Activated naive CD8-positive, alpha-beta T cell treated with anti-CD3 and anti-CD28 coated beads, Interleukin-2, amount 10 ng/mL, durations not matched to agents 7 days and 5 days (primary cell): ENCODE results near the gene C1orf105. TPM values are rescaled to one million over a fixed set of nuclear protein-coding genes. Genes with fewer than 3 reads are reported as not detected.
A peak's percentile ranks its signal among the peaks of the same experiment; 100 is the strongest.

Experiments used
- ATAC-seq: fragments of 150-1000 bp; cut with Tn5 transposase; one replicate; pipeline ENCODE4 v1.10.0; 2021; ENCODE audit warnings: low read depth, moderate library complexity
- POLR2A ChIA-PET: fragments of 350-600 bp; sonication (Branson Sonifier 250); formaldehyde crosslinking; loops from one replicate; lab custom pipeline; 2021; ENCODE audit warnings: antibody characterized with exemption; lab: Charles Lee
- DNase-seq: peaks from one replicate; pipeline ENCODE4 v3.0.0; 2021
- H3K27ac Mint-ChIP-seq: one replicate; pipeline ENCODE4 v1.8.0; 2022; ENCODE audit warnings: mild to moderate bottlenecking, mixed read lengths
- H3K27me3 Mint-ChIP-seq: one replicate; pipeline ENCODE4 v1.8.0; 2022; ENCODE audit warnings: mild to moderate bottlenecking, moderate library complexity, mixed read lengths
- H3K36me3 Mint-ChIP-seq: one replicate; pipeline ENCODE4 v1.8.0; 2021; ENCODE audit warnings: mild to moderate bottlenecking, mixed read lengths
- H3K4me1 Mint-ChIP-seq: one replicate; pipeline ENCODE4 v1.8.0; 2021; ENCODE audit warnings: mixed read lengths
- H3K4me3 Mint-ChIP-seq: one replicate; pipeline ENCODE4 v1.8.0; 2022; ENCODE audit warnings: mild to moderate bottlenecking, moderate library complexity, mixed read lengths
- H3K9me3 Mint-ChIP-seq: one replicate; pipeline ENCODE4 v1.8.0; 2021; ENCODE audit warnings: mixed read lengths
- total RNA-seq, 2 experiments: library from RNA; stranded (reverse); gene quantifications; one replicate each; pipeline ENCODE4 v1.2.3, GENCODE V29; 2021

The C1orf105 gene
- total RNA-seq, 2 experiments from 2014 or later = not detected

DNA sequence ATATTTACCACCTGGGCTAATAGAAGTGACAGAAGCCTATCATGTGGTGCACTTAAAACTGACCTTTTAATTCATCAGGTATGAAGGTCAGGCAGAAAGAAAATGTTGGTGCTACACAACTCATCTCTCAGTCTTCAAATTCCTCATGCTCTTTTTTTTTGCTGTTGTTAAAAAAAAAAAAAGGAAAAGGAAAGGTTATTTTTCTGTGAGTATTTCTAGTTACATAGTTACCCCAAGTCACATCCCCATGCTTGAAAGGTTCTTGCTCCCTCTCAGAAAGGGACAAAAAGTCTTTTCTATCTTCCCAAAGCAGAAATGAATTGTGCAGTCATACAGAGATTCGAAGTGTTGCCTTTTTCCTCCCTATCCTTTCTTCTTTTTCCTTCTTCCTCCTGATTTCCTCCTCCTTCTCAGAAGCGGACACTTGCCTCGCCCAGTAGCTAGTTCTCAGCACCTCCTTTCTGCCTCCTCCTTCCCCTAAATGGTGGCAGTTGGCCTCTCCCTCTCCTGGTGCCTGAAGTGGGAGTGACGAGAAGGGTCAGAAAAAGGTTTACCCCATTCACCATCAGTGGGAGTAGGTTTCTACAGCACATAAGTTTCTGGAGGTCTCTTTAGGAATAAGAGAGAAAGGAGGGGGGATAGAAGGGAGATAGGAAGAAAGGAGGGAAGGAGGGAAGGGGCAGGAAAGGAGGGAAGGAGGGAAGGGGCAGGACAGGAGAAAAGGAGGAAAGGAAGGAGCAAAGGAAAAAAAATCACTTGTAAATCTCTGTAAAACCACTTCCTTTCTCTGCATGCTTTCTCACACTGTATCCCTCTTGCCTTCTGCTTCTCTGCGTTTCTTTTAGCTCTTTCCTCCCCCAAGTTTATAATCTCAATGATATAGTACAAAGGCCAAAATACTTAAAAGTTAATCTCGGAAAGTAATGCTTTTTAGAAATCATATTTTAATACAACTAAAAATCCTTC is 20.4 kb upstream of the C1orf105 start:
- peak overlapping the region; percentile 52 for H3K27ac Mint-ChIP-seq
- POLR2A ChIA-PET = interaction anchor here (0.8 to 1.8 kb wide), 3 partner anchors 19 to 41 kb away, joined by 3 to 5 read pairs (median 4); no protein-coding TSS in a partner anchor
- no peaks in the 10 kb centered on the region for H3K27me3 Mint-ChIP-seq
- ATAC-seq = no peak
- peaks cover 44% of the 10 kb centered on the region for H3K4me1 Mint-ChIP-seq
- peak overlapping the region; percentile 34 for H3K4me3 Mint-ChIP-seq
- H3K9me3 Mint-ChIP-seq = no peaks in the 10 kb centered on the region
- peaks cover 1% of the 10 kb centered on the region for H3K36me3 Mint-ChIP-seq
- DNase-seq = no peak

DNA sequence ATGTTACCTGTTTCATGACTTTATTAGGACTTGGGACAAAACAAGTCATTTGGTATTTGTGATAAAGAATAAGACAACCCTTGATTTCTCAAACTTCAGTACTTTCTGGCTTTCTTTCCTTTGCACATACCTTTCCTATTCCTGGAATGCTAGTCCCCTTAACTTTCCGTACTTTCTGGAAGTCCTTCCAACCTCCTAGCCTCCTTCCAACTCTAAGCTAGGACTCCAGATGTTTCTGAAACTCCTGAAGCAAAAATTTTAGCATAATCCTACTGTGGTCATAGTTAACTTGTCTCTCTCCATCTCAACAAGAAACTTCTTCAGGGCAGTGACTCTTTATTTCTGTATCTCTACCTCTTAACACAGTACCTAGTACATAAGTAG is 19.8 kb upstream of the C1orf105 start:
- ATAC-seq (no peak), DNase-seq (no peak)
- Mint-ChIP-seq H3K4me3 (no peak overlapping the region), H3K27ac (no peak overlapping the region), H3K4me1 (peaks cover 41% of the 10 kb centered on the region), H3K9me3 (no peaks in the 10 kb centered on the region), H3K27me3 (no peaks in the 10 kb centered on the region), H3K36me3 (peaks cover 1% of the 10 kb centered on the region)
- POLR2A ChIA-PET = interaction anchor here (0.8 kb wide), 1 partner anchor 42 kb away, joined by 3 read pairs; no protein-coding TSS in a partner anchor

- H3K36me3 Mint-ChIP-seq = peaks cover 1% of the 10 kb centered on the region
- H3K4me1 Mint-ChIP-seq = peaks cover 41% of the 10 kb centered on the region
- POLR2A ChIA-PET = no interaction called here
- H3K27me3 Mint-ChIP-seq = no peaks in the 10 kb centered on the region
- DNase-seq = no peak
- H3K9me3 Mint-ChIP-seq = no peaks in the 10 kb centered on the region
- H3K27ac Mint-ChIP-seq = no peak overlapping the region
- H3K4me3 Mint-ChIP-seq = no peak overlapping the region
- ATAC-seq = no peak
Measured at GRCh38 chr1:172401477-172401876, 19.0 kb upstream of the C1orf105 start.

DNA sequence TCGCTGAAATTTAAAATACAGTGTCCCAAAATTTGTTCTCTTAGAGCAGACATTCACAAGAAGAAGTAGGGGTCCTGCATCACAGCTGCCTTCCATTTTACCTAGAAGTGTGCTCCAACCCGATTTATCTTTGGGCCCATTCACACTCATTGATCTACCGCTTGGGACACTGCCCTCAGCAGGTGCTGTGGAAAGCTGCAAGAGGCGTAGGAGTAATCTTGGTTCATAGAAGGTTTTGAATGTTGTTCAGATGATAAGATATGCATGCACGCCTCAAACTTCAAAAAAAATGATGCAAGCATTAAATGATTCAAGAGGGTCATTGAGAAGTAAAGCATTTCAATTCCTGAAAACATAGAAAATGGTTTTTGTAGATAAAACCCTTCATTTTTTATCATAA is 18.6 kb upstream of the C1orf105 start:
- H3K27ac Mint-ChIP-seq = no peak overlapping the region
- POLR2A ChIA-PET = no interaction called here
- H3K27me3 Mint-ChIP-seq = no peaks in the 10 kb centered on the region
- no peak overlapping the region for H3K4me3 Mint-ChIP-seq
- no peaks in the 10 kb centered on the region for H3K9me3 Mint-ChIP-seq
- no peak for ATAC-seq
- peaks cover 1% of the 10 kb centered on the region for H3K36me3 Mint-ChIP-seq
- no peak for DNase-seq
- H3K4me1 Mint-ChIP-seq = peaks cover 41% of the 10 kb centered on the region

DNA sequence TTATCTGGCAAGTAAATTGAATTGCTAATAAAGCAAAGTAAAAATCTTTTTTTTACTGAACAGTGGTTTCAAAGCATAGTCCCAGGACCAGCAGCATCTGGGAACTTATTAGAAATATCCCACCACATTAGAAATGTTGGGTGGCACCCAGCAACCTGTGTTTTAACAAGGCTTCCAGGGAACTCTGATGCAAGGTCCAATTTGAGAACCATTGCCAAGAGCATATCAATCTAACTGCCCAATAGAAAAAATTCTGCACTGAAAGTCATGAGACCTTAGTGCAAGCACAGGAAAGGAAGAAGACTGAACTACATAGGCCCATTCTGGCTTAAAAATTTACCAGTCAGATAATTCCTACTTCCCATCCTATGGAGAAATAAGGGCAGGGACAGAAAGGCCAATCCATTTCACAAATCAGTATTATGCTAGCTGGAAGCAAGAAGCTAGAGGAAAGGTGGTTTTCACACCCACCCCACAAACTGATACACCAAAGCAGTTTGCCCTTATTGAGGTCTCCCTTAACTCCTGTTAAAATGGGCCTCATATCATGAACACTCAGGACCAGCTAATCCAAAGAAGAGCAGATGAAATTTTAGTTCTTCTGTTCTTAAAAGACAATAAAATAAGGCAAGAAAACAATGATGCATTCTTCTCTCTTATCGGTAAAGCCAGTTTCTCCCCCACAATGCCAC is 17.5 kb upstream of the C1orf105 start:
- Mint-ChIP-seq H3K9me3 (no peaks in the 10 kb centered on the region), H3K36me3 (no peaks in the 10 kb centered on the region), H3K27me3 (no peaks in the 10 kb centered on the region), H3K27ac (no peak overlapping the region), H3K4me3 (no peak overlapping the region), H3K4me1 (peaks cover 38% of the 10 kb centered on the region)
- no peak for ATAC-seq
- DNase-seq = no peak
- POLR2A ChIA-PET = no interaction called here

DNA sequence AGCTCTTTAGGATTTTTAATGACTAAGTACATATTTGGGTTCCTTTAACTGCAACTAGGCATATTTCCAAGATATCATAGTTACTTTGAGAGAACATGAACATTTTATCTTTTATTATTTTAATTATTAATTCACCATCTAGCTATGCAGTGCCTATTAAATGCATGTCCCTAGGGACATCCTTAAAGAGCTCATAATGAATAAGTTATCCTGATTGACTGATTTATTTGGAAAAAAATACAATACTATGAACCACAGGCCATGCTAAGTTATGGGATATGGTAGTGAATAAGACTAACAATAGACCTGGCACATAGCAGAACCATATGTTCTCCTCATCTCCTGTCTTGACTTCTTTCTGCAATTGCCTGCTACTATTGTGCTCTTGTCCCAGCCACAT is 16.4 kb upstream of the C1orf105 start:
- peaks cover 27% of the 10 kb centered on the region for H3K4me1 Mint-ChIP-seq
- H3K9me3 Mint-ChIP-seq = no peaks in the 10 kb centered on the region
- H3K27ac Mint-ChIP-seq = no peak overlapping the region
- no peaks in the 10 kb centered on the region for H3K36me3 Mint-ChIP-seq
- DNase-seq (no peak), ATAC-seq (no peak)
- no peaks in the 10 kb centered on the region for H3K27me3 Mint-ChIP-seq
- H3K4me3 Mint-ChIP-seq = no peak overlapping the region
- POLR2A ChIA-PET = no interaction called here

- DNase-seq (no peak), ATAC-seq (no peak)
- no peak overlapping the region for H3K27ac Mint-ChIP-seq
- no peaks in the 10 kb centered on the region for H3K36me3 Mint-ChIP-seq
- POLR2A ChIA-PET = no interaction called here
- no peaks in the 10 kb centered on the region for H3K27me3 Mint-ChIP-seq
- no peaks in the 10 kb centered on the region for H3K9me3 Mint-ChIP-seq
- H3K4me1 Mint-ChIP-seq = peaks cover 9% of the 10 kb centered on the region
- H3K4me3 Mint-ChIP-seq = no peak overlapping the region
Measured at GRCh38 chr1:172405912-172406311, 14.6 kb upstream of the C1orf105 start.

GRCh38 chr1:172406968-172407367 is 13.5 kb upstream of the C1orf105 start:
- H3K27ac Mint-ChIP-seq = no peak overlapping the region

GRCh38 chr1:172408958-172409357 is 11.5 kb upstream of the C1orf105 start:
- Mint-ChIP-seq H3K4me3 (no peak overlapping the region), H3K27me3 (no peaks in the 10 kb centered on the region), H3K9me3 (peaks cover 3% of the 10 kb centered on the region), H3K36me3 (peaks cover 6% of the 10 kb centered on the region), H3K4me1 (no peaks in the 10 kb centered on the region), H3K27ac (no peak overlapping the region)
- DNase-seq (no peak), ATAC-seq (no peak)
- POLR2A ChIA-PET = no interaction called here

More at GRCh38 chr1:172406968-172407367, 13.5 kb upstream of the C1orf105 start:
- Mint-ChIP-seq H3K4me1 (peaks cover 8% of the 10 kb centered on the region), H3K9me3 (no peaks in the 10 kb centered on the region), H3K36me3 (no peaks in the 10 kb centered on the region), H3K27me3 (no peaks in the 10 kb centered on the region), H3K4me3 (no peak overlapping the region)
- no peak for DNase-seq
- ATAC-seq = no peak
- POLR2A ChIA-PET = no interaction called here

GRCh38 chr1:172410027-172410426 is 10.5 kb upstream of the C1orf105 start:
- no peak for DNase-seq
- no peaks in the 10 kb centered on the region for H3K4me1 Mint-ChIP-seq
- POLR2A ChIA-PET = no interaction called here
- H3K36me3 Mint-ChIP-seq = peaks cover 6% of the 10 kb centered on the region
- peaks cover 3% of the 10 kb centered on the region for H3K9me3 Mint-ChIP-seq
- no peak overlapping the region for H3K27ac Mint-ChIP-seq
- no peak overlapping the region for H3K4me3 Mint-ChIP-seq
- no peaks in the 10 kb centered on the region for H3K27me3 Mint-ChIP-seq
- no peak for ATAC-seq

DNA sequence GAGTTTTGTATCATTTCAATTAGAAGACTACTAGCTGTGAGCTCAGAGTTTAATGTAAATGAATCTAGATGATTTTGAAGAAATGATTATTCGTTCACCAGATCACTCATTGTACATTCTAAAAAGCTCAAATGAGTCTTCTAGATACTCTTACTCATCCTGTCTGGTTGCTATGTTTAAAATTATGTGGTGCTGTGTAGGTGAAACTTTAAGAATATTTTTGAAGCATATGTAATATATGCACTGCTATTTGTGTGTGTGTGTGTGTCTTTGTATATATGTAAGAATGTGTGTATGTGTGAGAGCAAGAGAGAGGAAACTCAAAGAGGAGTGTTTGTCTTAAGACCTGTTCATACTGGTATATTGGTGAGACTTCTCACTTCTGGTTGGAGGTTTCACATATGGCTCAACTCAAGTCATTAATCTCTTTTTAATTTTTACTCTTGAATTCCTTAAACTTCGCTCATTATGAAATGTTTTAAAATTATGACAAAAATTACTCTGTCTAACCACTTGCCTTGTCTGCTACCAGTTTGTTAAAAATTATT is 8.6 kb upstream of the C1orf105 start:
- Mint-ChIP-seq H3K4me3 (no peak overlapping the region), H3K36me3 (peaks cover 6% of the 10 kb centered on the region), H3K9me3 (peaks cover 3% of the 10 kb centered on the region), H3K27ac (no peak overlapping the region), H3K27me3 (no peaks in the 10 kb centered on the region), H3K4me1 (no peaks in the 10 kb centered on the region)
- DNase-seq (no peak), ATAC-seq (no peak)
- POLR2A ChIA-PET = no interaction called here

GRCh38 chr1:172414331-172414730 is 6.2 kb upstream of the C1orf105 start:
- DNase-seq (no peak), ATAC-seq (no peak)
- POLR2A ChIA-PET = no interaction called here
- Mint-ChIP-seq H3K9me3 (peaks cover 3% of the 10 kb centered on the region), H3K4me3 (no peak overlapping the region), H3K4me1 (no peaks in the 10 kb centered on the region), H3K27ac (no peak overlapping the region), H3K36me3 (peaks cover 8% of the 10 kb centered on the region), H3K27me3 (no peaks in the 10 kb centered on the region)

DNA sequence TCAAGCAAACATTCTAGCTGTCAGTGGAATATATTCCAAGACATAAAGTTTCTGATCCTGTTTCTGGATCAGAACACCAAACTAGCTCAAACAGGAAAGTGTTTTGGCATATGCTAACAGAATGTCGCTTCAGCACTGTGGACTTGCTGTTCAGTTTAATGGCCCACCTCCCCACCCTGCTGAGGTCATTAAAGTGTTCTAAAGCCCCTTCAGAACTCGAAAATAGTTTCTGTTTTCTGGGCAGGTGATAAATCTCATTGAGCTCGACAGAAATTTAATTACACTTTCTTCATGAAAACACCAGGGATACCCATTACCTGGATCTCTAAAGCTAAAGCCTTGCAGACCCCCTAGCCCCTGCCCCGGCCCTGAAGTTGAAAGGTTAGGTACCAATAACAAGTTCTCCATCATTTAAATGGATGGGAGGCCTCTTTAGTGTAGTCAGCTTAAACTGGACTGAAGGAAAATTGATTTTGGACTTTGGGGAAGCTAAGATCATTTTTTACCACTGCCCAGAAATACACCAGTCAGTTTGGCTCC is 3.9 kb upstream of the C1orf105 start:
- Mint-ChIP-seq H3K9me3 (peaks cover 3% of the 10 kb centered on the region), H3K27ac (no peak overlapping the region)
- POLR2A ChIA-PET = no interaction called here

More for the DNA sequence above, 3.9 kb upstream of the C1orf105 start:
- Mint-ChIP-seq H3K27me3 (no peaks in the 10 kb centered on the region), H3K4me1 (no peaks in the 10 kb centered on the region), H3K36me3 (peaks cover 8% of the 10 kb centered on the region), H3K4me3 (no peak overlapping the region)
- no peak for ATAC-seq
- no peak for DNase-seq
